Renal cortex interstitium (tissue), 11 donors: Measurements from ENCODE around the gene HS2ST1. TPM values are rescaled to one million over a fixed set of nuclear protein-coding genes. Genes with fewer than 3 reads are reported as not detected.

Experiments
- DNase-seq, 11 donors: peaks; one replicate each; pipeline ENCODE4 v3.0.0-alpha.2; 2013; ENCODE audit warnings: low read depth in 9 of 11, low spot score in 4 of 11; ENCODE audit errors: extremely low read depth in 1 of 11
- polyA plus RNA-seq, 3 donors: library from polyadenylated mRNA; unstranded; fragments of 120-200 nt; gene quantifications; one replicate each; pipeline ENCODE4 v1.2.1, GENCODE V29; 2013; ENCODE audit not compliant: insufficient read length in 3 of 3

HS2ST1 gene
- polyA plus RNA-seq, 3 donors: 39.1 to 50.2 (median 47.3) TPM

DNA sequence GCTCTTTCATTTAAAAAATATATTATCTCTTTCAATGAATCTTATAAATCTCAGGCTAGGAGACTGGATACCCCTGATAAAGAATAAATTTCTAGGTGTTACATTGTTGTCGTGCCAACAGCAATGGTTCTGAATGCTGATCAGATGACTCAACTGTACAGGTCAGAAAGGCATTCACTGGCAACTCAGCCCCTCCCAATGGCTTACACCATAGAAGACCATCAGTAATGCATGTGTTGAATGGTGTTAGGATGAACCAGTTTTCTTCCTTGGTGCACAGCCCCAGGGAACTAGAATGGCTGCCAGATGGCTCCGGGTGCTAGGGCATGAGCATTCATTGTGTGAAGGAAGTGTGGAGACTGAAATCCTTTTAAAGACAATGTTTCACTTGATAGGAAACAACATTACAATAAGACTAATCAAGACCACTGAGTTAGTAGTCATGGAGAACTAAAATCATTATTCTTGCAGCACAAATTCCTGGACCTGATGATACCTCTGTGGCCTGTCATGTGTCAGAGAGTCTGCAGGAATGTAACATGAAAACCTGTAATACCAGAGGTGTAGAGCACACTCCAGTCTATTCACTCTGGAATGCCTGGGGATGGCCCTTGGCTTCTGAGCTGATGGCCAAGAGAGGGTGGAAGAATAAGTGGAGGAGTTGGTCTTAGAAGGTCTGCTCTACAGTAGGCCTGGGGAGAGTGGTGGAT lies 226.6 kb downstream of the HS2ST1 start:
- no peak for DNase-seq

DNA sequence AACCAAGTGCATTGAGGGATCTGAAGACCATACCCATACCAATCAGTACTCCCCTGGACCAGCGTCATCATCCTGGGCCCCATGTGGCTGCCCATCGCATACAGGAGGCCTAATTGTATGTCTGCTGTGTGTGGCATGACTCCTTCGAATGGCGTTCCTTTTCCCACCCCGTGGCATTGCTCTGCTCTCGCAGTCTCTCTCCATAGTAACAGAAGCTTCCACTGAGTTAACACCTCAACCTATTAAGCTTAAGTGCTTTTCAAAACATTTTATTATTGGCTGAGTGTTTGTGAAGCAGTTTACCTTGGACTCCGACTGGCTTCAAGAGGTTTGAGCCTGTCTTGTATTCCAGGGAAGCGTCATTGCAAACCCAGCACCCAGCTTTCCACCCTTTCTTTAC lies 227.1 kb downstream of the HS2ST1 start:
- no peak for DNase-seq

DNA sequence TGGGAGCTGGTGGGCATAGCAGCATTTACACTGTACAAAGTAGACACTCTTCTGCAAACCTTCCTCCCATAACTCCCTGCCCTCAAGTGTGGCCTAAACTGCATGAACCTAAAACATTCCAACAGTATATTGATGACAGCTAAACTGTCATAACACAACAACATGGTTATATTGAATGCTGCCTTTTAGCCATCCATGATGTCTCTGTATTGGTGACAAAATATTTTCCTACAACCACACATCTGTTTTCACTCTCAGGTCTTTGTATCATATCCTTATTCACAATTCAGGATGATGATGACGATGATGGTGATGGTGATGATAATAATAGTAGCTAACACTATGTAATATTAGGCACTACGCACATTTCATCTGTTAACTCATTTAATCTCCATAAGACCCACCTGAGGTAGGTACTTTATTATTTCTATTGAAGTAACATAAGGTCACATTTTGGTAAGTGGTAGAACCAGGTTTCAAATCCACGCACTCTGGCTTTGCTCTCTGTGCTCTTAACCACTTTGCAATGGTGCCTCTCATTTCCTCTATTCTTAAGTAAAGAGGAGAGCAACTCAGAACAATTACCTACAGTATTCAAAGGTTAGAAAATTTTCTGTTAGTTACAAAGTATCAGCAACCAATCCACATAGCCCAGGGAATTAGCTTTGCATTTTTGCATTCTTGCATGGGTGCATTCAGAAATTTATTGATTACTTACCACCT lies 229.1 kb downstream of the HS2ST1 start:
- no peak for DNase-seq

DNA sequence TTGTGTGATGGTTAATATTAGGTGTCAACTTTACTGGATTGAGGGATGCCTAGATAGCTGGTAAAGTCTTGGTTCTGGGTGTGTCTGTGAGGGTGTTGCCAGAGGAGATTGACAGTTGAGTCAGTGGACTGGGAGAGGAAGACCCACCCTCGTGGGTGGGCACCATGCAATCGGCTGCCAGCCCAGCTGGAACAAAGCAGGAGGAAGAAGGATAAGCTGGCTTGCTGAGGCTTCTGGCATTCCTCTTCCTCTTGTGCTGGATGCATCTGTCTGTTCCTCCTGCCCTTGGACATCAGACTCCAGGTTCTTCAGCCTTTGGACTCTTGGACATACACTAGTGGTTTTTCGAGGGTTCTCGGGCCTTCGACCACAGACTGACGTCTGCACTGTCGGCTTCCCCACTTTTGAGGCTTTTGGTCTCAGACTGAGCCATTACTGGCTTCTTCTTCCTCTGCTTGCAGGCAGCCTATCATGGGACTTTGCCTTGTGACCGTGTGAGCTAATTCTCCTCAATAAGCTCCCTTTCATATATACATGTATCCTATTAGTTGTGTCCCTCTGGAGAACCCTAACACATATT lies 230.0 kb downstream of the HS2ST1 start:
- no peak for DNase-seq

DNA sequence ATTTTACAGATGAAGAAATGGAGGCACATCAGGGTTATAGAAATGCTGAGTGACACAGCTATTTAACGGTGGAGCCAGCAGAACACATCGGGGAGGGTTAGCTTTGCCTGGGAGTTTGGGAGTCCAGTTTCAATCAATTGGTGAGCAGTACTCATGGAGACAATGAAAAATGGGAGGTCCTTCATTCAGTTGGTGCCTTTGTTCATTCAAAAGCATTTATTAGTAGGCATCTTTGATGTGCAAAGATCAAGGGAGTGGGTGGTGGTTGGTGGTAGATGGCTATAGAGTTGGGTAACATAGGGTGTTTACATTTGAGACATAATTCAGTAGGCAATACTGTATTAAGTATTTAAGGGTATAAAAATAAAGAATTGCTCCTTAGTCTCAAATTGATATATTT lies 230.5 kb downstream of the HS2ST1 start:
- DNase-seq: no peak

DNA sequence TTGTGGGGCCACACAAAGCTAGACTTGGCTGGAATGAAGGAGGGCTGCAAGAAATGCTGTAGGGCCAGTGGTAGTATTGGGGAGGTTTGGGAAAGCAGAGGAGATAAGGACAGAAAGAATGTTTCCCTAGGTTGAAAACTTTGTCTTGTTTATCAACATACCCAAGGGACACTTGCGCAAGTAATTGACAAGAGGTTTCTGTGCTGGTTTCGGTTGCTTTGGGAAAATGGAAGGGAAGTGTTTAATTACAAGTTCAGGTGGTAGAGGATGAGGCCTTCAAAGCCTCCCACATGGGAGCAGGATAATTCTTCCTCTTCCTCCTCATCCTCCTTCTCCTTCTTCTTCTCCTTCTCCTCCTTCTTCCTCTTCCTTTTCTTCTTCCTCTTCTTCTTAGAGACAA lies 232.1 kb downstream of the HS2ST1 start:
- no peak for DNase-seq

DNA sequence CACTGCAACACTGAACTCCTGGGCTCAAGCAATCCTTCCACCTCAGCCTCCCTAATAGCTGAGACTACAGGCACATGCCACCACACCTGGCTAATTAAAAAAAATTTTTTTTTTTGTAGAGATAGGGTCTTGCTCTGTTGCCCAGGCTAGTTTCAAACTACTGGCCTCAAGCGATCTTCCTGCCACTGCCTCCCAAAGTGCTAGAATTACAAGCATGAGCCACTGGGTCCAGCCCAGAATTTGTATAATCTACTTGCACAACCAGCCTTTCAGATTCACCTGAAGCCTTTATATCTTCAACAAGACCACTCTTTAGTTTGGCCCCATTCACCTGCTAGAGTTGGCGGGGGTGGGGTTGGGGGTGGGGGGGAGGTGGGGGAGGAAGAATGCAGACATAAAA lies 232.6 kb downstream of the HS2ST1 start:
- DNase-seq: no peak

DNA sequence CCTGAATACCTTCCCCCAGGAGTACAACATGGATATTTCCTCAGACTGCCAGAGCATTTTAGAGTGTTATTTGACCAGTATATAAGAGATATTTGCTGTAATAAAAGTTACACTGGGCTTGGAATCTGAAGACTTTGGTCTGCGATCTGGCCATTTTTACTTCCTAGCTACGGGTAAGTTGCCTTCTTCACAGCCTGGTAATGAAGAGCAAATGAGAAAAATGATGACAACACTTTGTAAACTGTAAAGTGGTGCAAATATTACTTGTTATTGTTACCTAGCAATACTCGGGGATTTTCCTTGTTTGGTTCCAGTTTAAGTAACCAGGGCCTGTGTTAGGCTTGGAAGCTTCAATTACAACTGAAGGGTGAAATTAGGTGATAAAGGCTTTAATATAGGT lies 233.4 kb downstream of the HS2ST1 start:
- no peak for DNase-seq

DNA sequence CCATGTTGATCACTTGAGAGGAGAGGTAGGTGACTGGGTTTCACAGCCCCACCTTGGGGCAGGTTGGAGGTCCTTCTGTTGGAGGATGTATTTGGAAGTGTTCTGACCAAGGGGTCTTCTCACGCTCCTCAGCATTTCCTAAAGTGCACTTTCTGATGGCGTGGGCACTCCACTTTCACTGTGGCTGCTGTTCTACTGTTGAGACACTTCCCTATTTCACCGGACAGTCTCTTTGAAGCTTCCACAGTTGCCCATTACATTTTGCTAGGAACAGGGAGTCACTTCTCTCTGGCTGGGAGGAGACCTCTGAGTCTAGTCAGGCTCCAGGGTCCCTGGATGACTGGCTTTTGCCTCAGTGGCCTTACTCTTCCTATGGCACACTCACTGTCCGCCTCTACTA lies 234.2 kb downstream of the HS2ST1 start:
- no peak for DNase-seq

DNA sequence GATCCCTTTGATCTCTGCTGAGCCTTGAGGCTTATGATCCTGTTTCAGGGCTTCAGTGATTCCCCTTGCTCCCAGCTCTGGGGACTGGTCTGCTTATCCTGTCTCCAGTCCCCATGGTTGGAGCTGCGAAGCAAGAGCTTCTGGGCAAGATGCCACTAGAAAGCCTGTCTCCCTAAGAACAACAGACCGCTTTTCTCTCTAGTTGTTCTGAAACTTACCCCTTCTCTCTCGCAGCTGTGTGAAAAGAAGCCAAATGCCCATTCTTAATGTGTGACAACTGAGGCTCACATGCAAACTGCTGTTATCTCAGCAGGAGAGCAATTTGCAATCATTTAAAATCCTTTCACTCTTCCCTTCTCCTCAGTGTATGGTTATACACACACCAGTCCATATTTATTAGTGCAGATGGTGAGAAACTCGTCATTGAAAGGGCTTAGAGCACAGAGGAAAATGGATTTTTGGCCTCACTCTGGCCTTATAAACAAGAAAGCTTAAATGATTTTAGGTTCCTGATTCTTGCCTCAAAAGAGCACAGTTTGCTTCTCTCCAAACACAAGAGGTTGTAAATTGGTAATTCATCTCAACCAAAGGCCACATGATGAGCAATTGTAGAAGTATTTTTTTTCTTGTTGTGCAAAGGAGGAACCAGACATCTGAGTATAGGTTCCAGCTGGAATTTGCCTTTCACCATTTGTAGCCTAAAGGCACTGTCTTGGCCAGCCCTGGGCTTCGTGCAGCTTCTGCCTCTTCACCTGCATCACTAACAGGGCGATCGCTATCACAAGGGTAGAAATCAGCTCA lies 235.0 kb downstream of the HS2ST1 start:
- DNase-seq: no peak

DNA sequence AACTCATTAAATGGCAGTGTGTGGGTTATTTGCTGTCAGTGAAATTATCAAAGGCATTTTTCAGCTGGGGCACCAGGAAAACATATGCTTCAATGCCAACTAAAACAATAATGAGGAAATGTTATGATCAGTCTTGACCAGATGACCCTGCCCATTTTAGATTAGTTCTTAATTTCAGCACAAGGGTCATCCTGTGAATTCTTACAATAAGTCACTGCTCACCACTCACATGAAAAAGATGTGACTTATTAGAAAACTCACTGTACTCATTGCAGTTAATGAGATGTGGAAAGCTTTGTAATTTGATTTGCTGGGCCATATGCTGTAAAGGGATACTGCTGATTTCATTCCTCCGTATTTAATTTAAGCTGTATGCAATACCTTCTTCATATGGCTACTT lies 235.7 kb downstream of the HS2ST1 start:
- no peak for DNase-seq

DNA sequence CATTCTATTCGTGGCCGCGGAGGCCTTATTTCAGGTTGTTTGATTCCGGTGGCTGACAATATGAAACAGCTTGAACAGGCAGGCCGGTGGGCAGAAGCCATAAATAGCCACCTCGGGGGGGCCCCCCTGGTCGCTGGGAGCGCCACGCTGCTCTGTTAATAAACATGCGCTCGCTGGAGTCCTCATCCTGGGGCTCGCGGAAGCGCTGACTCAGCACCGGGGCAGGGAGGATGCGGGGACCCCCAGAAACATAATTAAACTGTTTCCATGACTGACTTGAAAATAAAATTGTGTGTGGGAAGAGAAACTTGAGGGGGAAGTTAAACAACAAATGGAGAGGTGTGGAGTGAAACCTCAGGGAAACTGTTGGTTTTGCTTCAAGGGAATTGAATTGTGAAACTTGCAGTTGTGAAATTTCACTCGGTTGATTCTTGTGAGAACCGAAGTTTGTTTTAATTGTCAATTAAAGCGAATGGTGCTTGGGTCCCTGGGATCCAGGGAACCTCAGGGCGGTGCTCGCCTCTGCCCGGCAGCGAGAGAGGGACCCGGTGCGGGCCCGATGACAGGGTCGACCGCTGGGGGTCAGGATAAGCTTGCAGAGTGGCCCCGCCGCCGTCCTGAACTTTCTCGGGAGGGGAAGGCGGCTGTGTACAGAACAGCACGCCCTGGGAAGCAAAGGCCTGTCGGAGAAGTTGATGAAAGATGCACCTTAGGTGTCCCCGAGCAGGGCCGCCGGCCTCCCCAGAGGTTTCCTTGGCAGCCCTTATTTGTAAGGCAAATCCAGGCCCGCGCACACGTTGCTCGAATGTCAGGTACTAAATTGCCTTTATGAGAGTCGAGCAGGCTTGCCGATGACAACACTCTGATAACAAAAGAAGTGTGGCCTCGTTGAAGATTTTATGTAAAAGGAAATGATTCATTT lies 237.3 kb downstream of the HS2ST1 start:
- DNase-seq: peak in 5 of 11 donors; percentile 45 to 75 (median 60)

DNA sequence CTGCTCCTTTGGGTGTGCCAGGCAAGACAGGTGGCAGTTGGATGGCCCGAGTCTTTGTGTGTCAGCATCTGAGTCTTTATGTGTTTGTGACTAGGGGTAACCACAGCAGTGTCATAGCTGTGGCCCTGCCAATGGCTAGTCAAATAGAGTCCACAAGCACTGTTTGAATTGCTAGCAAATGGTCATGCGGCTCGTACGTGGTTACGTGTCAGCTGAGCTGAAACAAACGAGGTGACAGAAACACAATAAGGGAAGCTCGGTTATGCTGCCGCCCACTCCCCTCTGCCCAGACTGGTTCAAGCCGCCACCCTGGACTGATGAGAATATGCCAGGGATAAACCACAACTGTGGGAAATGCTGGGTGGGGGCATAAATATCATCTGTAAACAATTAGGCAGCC lies 239.9 kb downstream of the HS2ST1 start:
- DNase-seq: no peak

DNA sequence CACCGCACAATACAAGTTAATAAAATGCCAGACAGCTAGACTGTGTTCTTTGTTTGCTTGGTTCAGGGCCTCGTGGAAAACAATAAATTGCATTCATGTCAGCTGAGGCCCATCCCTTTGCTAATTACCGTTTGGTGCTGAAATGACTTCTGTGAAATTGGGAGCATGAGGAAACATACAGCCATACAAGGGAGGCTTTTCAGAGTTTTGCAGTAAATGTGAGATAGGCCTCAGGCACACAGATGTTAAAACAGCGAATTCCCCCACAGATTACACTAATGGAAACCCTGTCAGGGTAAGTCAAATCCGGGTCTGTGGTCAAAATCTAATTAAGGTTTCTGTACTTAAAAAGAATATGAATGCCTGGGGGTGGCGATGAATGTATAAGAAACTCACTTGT lies 240.7 kb downstream of the HS2ST1 start:
- no peak for DNase-seq

DNA sequence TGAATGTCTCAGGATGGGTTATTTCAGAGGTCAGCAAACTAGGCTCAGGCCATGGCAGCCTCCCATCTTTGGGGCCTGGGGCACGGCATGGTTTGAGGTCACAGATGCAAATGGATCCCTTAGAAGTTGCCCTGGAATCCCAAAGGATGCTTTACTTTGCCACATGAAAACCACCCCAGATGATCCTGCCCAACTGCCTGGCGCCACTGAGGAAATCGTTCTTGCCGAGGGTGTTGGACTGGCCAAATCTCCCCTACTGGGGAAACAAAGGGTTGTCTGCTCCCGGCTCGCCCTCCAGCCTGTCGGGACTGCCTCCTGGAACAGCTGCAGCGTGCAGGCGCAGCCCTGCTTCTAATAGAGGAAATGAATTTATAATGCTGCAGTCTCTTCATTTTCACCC lies 241.2 kb downstream of the HS2ST1 start:
- DNase-seq: no peak

DNA sequence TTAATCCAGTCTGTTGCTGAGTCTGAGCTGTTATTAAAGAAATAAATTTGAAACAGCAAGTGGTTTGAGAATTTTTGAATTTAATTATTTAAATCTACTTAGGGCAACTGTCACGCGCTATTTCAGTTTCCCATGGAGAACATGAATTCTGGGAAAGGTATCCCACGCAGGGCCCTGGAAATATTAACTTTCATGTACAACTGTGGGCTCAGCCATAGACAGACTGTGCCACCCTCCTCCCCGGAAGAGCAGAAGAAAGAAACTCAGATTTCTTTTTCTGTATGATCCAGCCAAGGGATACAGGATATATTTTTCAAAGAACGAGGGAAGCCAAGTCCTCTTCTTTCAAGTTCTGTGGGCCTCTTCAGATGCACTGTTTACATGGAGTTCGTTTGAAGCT lies 241.7 kb downstream of the HS2ST1 start:
- no peak for DNase-seq

DNA sequence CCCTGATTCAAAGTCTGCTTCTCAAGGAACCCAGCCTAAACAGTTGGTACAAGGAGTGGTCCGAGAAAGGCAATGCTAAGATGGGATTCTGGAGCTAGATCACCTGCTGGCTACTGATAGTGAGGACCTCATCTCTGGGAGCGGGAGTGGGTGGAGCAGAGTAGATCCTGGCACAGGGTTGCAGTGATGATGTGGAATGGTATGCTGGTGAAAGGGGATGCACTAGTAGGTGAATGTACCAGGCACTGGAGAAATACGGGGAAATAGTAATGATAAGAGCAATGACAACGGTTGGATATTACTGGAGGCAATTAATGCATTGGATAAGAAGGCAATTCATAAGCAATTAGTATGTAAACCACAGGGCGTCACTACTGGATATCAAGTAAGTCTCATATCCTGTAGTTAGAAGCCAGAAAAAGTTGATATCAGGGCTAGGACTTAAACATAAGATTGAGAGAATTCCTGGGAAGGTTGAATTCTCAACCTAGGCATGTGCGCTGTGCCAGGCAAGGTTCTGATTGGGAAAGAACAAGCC lies 245.0 kb downstream of the HS2ST1 start:
- DNase-seq: no peak
